Measurements from ENCODE around the gene METTL26.

DNA sequence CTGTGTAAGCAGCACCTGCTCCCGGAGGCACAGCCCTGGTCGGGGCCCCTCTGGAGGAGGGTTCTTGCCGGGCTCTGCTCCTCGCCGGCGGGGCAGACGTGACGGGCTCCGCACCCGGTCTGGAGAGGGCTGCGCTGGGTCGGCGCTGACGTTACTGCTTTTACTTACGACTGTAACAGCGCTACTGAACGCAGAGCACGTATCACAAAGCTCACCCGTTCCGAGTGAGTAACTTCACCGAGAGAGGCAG lies 47.5 kb downstream of the METTL26 start:
- no peak for TF ChIP-seq POLR2AphosphoS5 (IDR thresholded peaks at IDR 0.05; ENCODE audit: low read depth)
- TF ChIP-seq, protein P1, sequence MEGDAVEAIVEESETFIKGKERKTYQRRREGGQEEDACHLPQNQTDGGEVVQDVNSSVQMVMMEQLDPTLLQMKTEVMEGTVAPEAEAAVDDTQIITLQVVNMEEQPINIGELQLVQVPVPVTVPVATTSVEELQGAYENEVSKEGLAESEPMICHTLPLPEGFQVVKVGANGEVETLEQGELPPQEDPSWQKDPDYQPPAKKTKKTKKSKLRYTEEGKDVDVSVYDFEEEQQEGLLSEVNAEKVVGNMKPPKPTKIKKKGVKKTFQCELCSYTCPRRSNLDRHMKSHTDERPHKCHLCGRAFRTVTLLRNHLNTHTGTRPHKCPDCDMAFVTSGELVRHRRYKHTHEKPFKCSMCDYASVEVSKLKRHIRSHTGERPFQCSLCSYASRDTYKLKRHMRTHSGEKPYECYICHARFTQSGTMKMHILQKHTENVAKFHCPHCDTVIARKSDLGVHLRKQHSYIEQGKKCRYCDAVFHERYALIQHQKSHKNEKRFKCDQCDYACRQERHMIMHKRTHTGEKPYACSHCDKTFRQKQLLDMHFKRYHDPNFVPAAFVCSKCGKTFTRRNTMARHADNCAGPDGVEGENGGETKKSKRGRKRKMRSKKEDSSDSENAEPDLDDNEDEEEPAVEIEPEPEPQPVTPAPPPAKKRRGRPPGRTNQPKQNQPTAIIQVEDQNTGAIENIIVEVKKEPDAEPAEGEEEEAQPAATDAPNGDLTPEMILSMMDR (IDR thresholded peaks at IDR 0.05; ENCODE audit: insufficient read depth, low read length) = no peak
